Measurements from ENCODE around the gene PALM.

GRCh38 chr19:749811-750210 is 41.1 kb downstream of the PALM start:
- no peak for TF ChIP-seq CTCF (IDR thresholded peaks at IDR 0.05; ENCODE audit: low read depth, low read length)
- no peak for TF ChIP-seq EZH2phosphoT487 (IDR thresholded peaks at IDR 0.05; ENCODE audit: low read depth)

Measured in OCI-LY3 (cell line).